GM19397 (cell line): ENCODE measurements around the gene CAMK1D.
A peak's percentile ranks its signal among the peaks of the same experiment; 100 is the strongest.

ENCODE experiments used
- ATAC-seq: cut with Tn5 transposase; IDR thresholded peaks from one replicate; pipeline ENCODE4 v1.9.1; 2021; ENCODE audit warnings: mild to moderate bottlenecking, moderate library complexity; ENCODE audit not compliant: unreplicated experiment

The CAMK1D gene

GRCh38 chr10:12588091-12588860, 238.9 kb downstream of the CAMK1D start:
- ATAC-seq = no peak

GRCh38 chr10:12589291-12589690, 239.9 kb downstream of the CAMK1D start:
- no peak for ATAC-seq

- no peak for ATAC-seq
These were observed 240.4 kb downstream of the CAMK1D start for GRCh38 chr10:12589791-12590190.

GRCh38 chr10:12590675-12591659, 241.6 kb downstream of the CAMK1D start:
- ATAC-seq = no peak

GRCh38 chr10:12592967-12593366, 243.6 kb downstream of the CAMK1D start:
- ATAC-seq = no peak

GRCh38 chr10:12594448-12594944, 245.1 kb downstream of the CAMK1D start:
- ATAC-seq = no peak

GRCh38 chr10:12595936-12596576, 246.7 kb downstream of the CAMK1D start:
- ATAC-seq = no peak

GRCh38 chr10:12597176-12597575, 247.8 kb downstream of the CAMK1D start:
- no peak for ATAC-seq

- no peak for ATAC-seq
These were observed 248.7 kb downstream of the CAMK1D start for GRCh38 chr10:12597788-12598765.

GRCh38 chr10:12600652-12601051, 251.3 kb downstream of the CAMK1D start:
- no peak for ATAC-seq

GRCh38 chr10:12602521-12602920, 253.2 kb downstream of the CAMK1D start:
- ATAC-seq = no peak

- ATAC-seq = no peak
These were observed 254.6 kb downstream of the CAMK1D start for GRCh38 chr10:12603766-12604470.

GRCh38 chr10:12605580-12606405, 256.4 kb downstream of the CAMK1D start:
- ATAC-seq = peak; percentile 67

- peak; percentile 9 for ATAC-seq
These were observed 257.1 kb downstream of the CAMK1D start for GRCh38 chr10:12606461-12606860.

GRCh38 chr10:12608761-12609160, 259.4 kb downstream of the CAMK1D start:
- ATAC-seq = no peak

- ATAC-seq = no peak
These were observed 260.1 kb downstream of the CAMK1D start for GRCh38 chr10:12609435-12609834.

- ATAC-seq = no peak
These were observed 263.8 kb downstream of the CAMK1D start for GRCh38 chr10:12613136-12613535.

GRCh38 chr10:12614177-12614995, 265.0 kb downstream of the CAMK1D start:
- ATAC-seq = no peak
